Measurements from ENCODE around the gene FUBP1.
"Not testable (repeated sequence)": the region's sequence is repeated elsewhere in the genome, so short reads cannot be mapped to it uniquely, and the experiment has no call there.

FUBP1 gene

GRCh38 chr1:77987919-77988318, 9.0 kb upstream of the FUBP1 start:
- no peak for DNase-seq

- no peak for DNase-seq
These were observed 7.9 kb upstream of the FUBP1 start for GRCh38 chr1:77986810-77987209.

- DNase-seq, result no peak
These were observed 5.8 kb upstream of the FUBP1 start for GRCh38 chr1:77984629-77985028.

GRCh38 chr1:77983997-77984355, 5.1 kb upstream of the FUBP1 start:
- DNase-seq, result no peak

- DNase-seq, result not testable (repeated sequence)
These were observed 4.6 kb upstream of the FUBP1 start for GRCh38 chr1:77983352-77983996.

- DNase-seq, result no peak
These were observed 441 bp downstream of the FUBP1 start for GRCh38 chr1:77978293-77978968.

- DNase-seq, result no peak
These were observed 931 bp downstream of the FUBP1 start for GRCh38 chr1:77977989-77978292.

- DNase-seq, result no peak
These were observed 2.3 kb downstream of the FUBP1 start for GRCh38 chr1:77976433-77977076.

- no peak for DNase-seq
These were observed 3.0 kb downstream of the FUBP1 start for GRCh38 chr1:77975907-77976306.

- no peak for DNase-seq
These were observed 3.5 kb downstream of the FUBP1 start for GRCh38 chr1:77975386-77975785.

- no peak for DNase-seq
These were observed 6.8 kb downstream of the FUBP1 start for GRCh38 chr1:77972080-77972479.

GRCh38 chr1:77970192-77970591, 8.7 kb downstream of the FUBP1 start:
- no peak for DNase-seq

- no peak for DNase-seq
These were observed 12.6 kb downstream of the FUBP1 start for GRCh38 chr1:77966291-77966690.

GRCh38 chr1:77961392-77961791, 17.5 kb downstream of the FUBP1 start:
- DNase-seq, result no peak

GRCh38 chr1:77958850-77959249, 20.0 kb downstream of the FUBP1 start:
- no peak for DNase-seq

- no peak for DNase-seq
These were observed 20.5 kb downstream of the FUBP1 start for GRCh38 chr1:77958391-77958790.

- DNase-seq, result no peak
These were observed 22.4 kb downstream of the FUBP1 start for GRCh38 chr1:77956464-77956863.

- no peak for DNase-seq
These were observed 23.2 kb downstream of the FUBP1 start for GRCh38 chr1:77955709-77956108.

GRCh38 chr1:77954521-77954920, 24.4 kb downstream of the FUBP1 start:
- DNase-seq, result no peak

- DNase-seq, result no peak
These were observed 25.0 kb downstream of the FUBP1 start for GRCh38 chr1:77953907-77954306.

- no peak for DNase-seq
These were observed 27.5 kb downstream of the FUBP1 start for GRCh38 chr1:77951328-77951727.

- no peak for DNase-seq
These were observed 28.0 kb downstream of the FUBP1 start for GRCh38 chr1:77950873-77951272.

GRCh38 chr1:77948841-77949424, 29.9 kb downstream of the FUBP1 start:
- DNase-seq, result no peak

GRCh38 chr1:77945345-77945744, 33.5 kb downstream of the FUBP1 start:
- DNase-seq, result no peak
